Nephron progenitor cell (in vitro differentiated cells): ENCODE measurements around the gene RS1.

ENCODE experiments used
- DNase-seq: peaks from one replicate; pipeline ENCODE4 v3.0.0; 2021
- H3K27ac Mint-ChIP-seq: 2 replicates; pipeline ENCODE4 v1.8.0; 2021; ENCODE audit warnings: mild to moderate bottlenecking, moderate library complexity, mixed read lengths
- H3K27me3 Mint-ChIP-seq: 2 replicates; pipeline ENCODE4 v1.8.0; 2021; ENCODE audit warnings: mild to moderate bottlenecking, low read depth, mixed read lengths; ENCODE audit not compliant: poor library complexity
- H3K36me3 Mint-ChIP-seq: 2 replicates; pipeline ENCODE4 v1.8.0; 2021; ENCODE audit warnings: low read depth, mixed read lengths
- H3K4me1 Mint-ChIP-seq: 2 replicates; pipeline ENCODE4 v1.8.0; 2021; ENCODE audit warnings: mixed read lengths
- H3K4me3 Mint-ChIP-seq: 2 replicates; pipeline ENCODE4 v1.8.0; 2021; ENCODE audit warnings: mild to moderate bottlenecking, moderate library complexity, mixed read lengths
- H3K9me3 Mint-ChIP-seq: 2 replicates; pipeline ENCODE4 v1.8.0; 2021; ENCODE audit warnings: mild to moderate bottlenecking, moderate library complexity, mixed read lengths
- CTCF ChIP-seq: fragments of 200-600 bp; sonication (generic); IDR thresholded peaks from 2 replicates; pipeline ENCODE4 v1.5.0; 2021; ENCODE audit warnings: antibody characterized with exemption

The RS1 gene

GRCh38 chrX:18676050-18676449, 4.1 kb upstream of the RS1 start:
- DNase-seq: no peak
- H3K27me3 Mint-ChIP-seq: peaks cover 9% of the 10 kb centered on the region

DNA sequence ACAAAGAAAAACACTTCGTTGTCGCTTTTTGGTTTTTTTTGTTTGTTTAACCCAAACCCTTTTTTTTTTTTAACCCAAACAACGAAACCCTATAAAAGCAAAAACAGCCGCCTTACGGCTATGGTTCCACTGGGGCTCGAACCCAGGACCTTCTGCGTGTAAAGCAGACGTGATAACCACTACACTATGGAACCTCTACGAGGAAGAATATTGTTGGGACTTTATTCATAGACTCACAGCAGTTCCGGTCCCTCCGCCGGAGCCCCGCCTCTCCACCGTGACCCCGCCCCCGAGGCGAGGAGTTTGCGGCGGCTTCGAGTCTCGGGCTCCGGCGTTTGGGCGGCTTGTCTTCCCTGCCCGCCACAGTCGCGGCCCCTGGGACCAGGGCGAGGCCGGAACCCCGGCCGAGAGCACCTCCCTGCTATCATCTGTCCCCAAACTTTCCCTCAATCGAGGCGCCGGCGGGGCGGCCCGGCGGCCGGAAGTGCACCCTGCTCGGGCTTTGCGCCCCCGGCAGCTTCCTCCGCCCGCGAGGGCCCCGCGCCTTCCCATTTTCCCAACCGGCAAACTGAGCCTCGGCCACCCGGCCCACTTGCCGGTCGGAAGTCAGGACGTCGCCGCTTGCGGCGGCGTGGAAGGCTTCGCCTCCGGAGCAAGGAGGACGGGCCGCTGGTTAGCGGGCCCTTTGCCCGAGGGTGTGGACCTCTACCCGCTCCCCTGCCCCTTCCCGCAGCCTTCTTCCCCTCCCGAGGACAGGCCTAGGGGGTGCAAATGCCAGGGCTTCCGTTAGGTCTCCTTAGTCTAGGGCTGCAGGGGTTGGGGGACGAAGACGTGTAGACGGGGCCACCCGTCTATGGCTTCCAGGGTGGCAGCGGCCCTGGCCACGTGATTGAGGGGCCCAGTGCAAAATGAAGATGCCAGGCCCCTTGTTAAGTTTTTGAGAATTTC, 3.2 kb upstream of the RS1 start:
- no peak for TF ChIP-seq CTCF
- H3K27ac Mint-ChIP-seq: no peak overlapping the region
- peak; percentile 78 for DNase-seq
- peak overlapping the region; percentile 80 for H3K4me3 Mint-ChIP-seq
- peaks cover 4% of the 10 kb centered on the region for H3K4me1 Mint-ChIP-seq
- H3K36me3 Mint-ChIP-seq: peaks cover 4% of the 10 kb centered on the region
- peaks cover 9% of the 10 kb centered on the region for H3K27me3 Mint-ChIP-seq
- peaks cover 70% of the 10 kb centered on the region for H3K9me3 Mint-ChIP-seq

More at GRCh38 chrX:18676050-18676449, 4.1 kb upstream of the RS1 start:
- Mint-ChIP-seq H3K27ac (no peak overlapping the region), H3K4me3 (peak overlapping the region; percentile 71), H3K4me1 (peaks cover 4% of the 10 kb centered on the region), H3K9me3 (peaks cover 64% of the 10 kb centered on the region), H3K36me3 (peaks cover 4% of the 10 kb centered on the region)
- no peak for TF ChIP-seq CTCF

GRCh38 chrX:18674417-18674787, 2.5 kb upstream of the RS1 start:
- DNase-seq: peak; percentile 32
- no peak for TF ChIP-seq CTCF
- Mint-ChIP-seq H3K4me3 (peak overlapping the region; percentile 80), H3K27me3 (peaks cover 9% of the 10 kb centered on the region), H3K4me1 (peaks cover 4% of the 10 kb centered on the region), H3K36me3 (peaks cover 4% of the 10 kb centered on the region), H3K9me3 (peaks cover 68% of the 10 kb centered on the region), H3K27ac (no peak overlapping the region)

- H3K27ac Mint-ChIP-seq: no peak overlapping the region
Measured at GRCh38 chrX:18668071-18668835, 3.7 kb downstream of the RS1 start.

DNA sequence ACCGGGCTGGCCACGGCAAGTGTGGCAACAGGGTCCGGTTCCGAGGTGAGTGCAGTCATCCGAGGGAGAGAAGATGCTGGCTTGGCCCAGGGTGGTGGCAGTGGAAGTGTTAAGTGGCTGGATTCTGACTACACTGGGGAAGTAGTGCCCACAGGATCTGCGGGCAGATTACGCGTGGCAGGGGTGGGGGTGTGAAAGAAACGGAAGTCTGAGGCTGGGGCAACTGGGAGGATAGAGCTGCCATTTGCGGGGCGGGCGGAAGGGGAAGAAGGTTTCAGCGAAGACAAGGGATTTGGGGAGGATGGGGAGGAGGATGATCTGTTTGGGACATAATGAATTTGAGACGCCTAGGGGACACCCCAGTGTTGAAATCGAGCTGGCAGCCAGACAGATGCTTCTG, 5.3 kb downstream of the RS1 start:
- H3K4me3 Mint-ChIP-seq: no peak overlapping the region
- peaks cover 6% of the 10 kb centered on the region for H3K27me3 Mint-ChIP-seq
- peaks cover 74% of the 10 kb centered on the region for H3K9me3 Mint-ChIP-seq
- H3K27ac Mint-ChIP-seq: no peak overlapping the region
- H3K36me3 Mint-ChIP-seq: no peaks in the 10 kb centered on the region
- TF ChIP-seq CTCF: no peak
- H3K4me1 Mint-ChIP-seq: peaks cover 7% of the 10 kb centered on the region
- no peak for DNase-seq

More at GRCh38 chrX:18668071-18668835, 3.7 kb downstream of the RS1 start:
- no peak for TF ChIP-seq CTCF
- no peak for DNase-seq
- Mint-ChIP-seq H3K36me3 (no peaks in the 10 kb centered on the region), H3K4me1 (peaks cover 7% of the 10 kb centered on the region), H3K9me3 (peaks cover 77% of the 10 kb centered on the region), H3K27me3 (peaks cover 12% of the 10 kb centered on the region), H3K4me3 (no peak overlapping the region)
